Adrenal gland (tissue), 5 donors: Measurements from ENCODE around the gene CHST11.

Experiments used
- POLR2A ChIP-seq, 2 donors: fragments of 450-650 bp; IDR thresholded peaks; one replicate each; pipeline ENCODE4 v1.6.1; 2017; ENCODE audit warnings: antibody characterized with exemption in 2 of 2, mild to moderate bottlenecking in 2 of 2, moderate library complexity in 1 of 2
- TF ChIP-seq, protein P1 (sequence below), 6 experiments: fragments of 450-650 bp in 4 of 6; fragments of 200-600 bp in 2 of 6; sonication (generic) in 1 of 6; IDR thresholded peaks; 1 replicate in 5 of 6; 2 replicates in 1 of 6; pipeline versions ENCODE4 v1.5.1 to v1.8.0; 2016 to 2021; ENCODE audit warnings: antibody characterized with exemption in 6 of 6, mild to moderate bottlenecking in 2 of 6, moderate library complexity in 1 of 6
- donor health status: DM: no; HTN: no; CAD: no.

- no peak for TF ChIP-seq POLR2A (IDR thresholded peaks at IDR 0.05)
- TF ChIP-seq, protein P1, sequence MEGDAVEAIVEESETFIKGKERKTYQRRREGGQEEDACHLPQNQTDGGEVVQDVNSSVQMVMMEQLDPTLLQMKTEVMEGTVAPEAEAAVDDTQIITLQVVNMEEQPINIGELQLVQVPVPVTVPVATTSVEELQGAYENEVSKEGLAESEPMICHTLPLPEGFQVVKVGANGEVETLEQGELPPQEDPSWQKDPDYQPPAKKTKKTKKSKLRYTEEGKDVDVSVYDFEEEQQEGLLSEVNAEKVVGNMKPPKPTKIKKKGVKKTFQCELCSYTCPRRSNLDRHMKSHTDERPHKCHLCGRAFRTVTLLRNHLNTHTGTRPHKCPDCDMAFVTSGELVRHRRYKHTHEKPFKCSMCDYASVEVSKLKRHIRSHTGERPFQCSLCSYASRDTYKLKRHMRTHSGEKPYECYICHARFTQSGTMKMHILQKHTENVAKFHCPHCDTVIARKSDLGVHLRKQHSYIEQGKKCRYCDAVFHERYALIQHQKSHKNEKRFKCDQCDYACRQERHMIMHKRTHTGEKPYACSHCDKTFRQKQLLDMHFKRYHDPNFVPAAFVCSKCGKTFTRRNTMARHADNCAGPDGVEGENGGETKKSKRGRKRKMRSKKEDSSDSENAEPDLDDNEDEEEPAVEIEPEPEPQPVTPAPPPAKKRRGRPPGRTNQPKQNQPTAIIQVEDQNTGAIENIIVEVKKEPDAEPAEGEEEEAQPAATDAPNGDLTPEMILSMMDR (IDR thresholded peaks at IDR 0.05): no peak
Measured at GRCh38 chr12:104508752-104509446, 52.2 kb downstream of the CHST11 start.
